CD4-positive, alpha-beta T cell treated with Interleukin-6 for 4 hours (primary cell): ENCODE results near the gene KLHL3.
A peak's percentile ranks its signal among the peaks of the same experiment; 100 is the strongest.
"Not testable (repeated sequence)": the region's sequence is repeated elsewhere in the genome, so short reads cannot be mapped to it uniquely, and the experiment has no call there.

Source experiments
- DNase-seq: peaks from one replicate; pipeline ENCODE4 v3.0.0-alpha.2; 2020; ENCODE audit warnings: mixed read lengths

KLHL3 gene

GRCh38 chr5:137665678-137666460, 70.0 kb downstream of the KLHL3 start:
- peak; percentile 57 for DNase-seq

GRCh38 chr5:137660349-137660817, 75.5 kb downstream of the KLHL3 start:
- DNase-seq = peak; percentile 83

GRCh38 chr5:137659209-137659608, 76.7 kb downstream of the KLHL3 start:
- no peak for DNase-seq

DNA sequence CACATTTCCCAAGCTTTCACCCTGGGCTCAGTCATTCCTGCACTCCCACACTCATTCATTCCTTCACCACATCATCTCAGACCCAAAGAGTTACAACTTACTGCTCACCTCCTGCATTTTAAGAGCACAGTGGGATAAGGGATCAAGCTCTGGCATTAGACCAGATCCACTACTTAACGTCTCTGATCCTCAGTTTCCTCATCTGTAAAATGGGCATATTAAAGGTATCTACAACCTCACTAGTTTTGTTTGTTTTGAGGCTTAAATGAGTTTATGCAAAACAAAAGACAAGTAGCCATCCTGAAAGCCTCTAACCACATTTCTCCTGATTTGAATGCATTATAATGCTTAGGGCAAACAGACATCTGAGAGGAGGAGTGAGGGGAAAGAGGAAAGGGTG, 77.6 kb downstream of the KLHL3 start:
- no peak for DNase-seq

- no peak for DNase-seq
These were observed 78.8 kb downstream of the KLHL3 start for GRCh38 chr5:137657073-137657472.

GRCh38 chr5:137656558-137656957, 79.3 kb downstream of the KLHL3 start:
- no peak for DNase-seq

GRCh38 chr5:137651022-137651421, 84.9 kb downstream of the KLHL3 start:
- no peak for DNase-seq

DNA sequence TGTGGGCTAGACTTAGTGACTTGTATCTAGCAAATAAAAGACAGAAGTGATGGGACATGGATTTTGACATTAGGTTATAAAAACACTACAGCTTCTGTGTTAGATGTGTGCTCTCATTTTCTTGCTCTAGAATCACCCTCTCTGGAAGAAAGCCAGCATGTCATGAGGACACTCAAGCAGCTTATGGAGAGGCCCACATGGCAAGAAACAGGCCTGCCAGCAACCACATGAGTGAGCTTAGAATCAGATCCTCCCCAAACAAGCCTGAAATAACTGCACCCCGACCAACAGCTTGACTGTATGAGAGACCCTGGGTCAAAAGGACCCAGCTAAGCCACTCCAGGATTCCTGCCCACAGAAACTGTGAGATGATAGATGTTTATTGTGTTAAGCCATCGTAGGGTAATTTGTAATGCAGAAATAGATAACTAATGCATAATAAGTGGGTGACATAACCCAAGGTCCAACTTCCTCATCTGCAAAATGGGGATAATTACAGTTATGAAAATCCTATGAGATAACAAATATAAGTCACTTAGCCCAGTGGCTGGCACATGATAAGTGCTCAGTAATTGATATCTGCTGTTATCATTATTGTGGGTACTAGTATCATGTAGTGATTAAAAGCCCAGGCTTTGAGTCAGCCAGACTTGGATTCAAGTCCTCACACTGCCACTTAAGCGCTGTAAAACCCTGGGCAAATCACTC, 86.5 kb downstream of the KLHL3 start:
- DNase-seq = no peak

- no peak for DNase-seq
These were observed 87.5 kb downstream of the KLHL3 start for GRCh38 chr5:137648361-137648760.

DNA sequence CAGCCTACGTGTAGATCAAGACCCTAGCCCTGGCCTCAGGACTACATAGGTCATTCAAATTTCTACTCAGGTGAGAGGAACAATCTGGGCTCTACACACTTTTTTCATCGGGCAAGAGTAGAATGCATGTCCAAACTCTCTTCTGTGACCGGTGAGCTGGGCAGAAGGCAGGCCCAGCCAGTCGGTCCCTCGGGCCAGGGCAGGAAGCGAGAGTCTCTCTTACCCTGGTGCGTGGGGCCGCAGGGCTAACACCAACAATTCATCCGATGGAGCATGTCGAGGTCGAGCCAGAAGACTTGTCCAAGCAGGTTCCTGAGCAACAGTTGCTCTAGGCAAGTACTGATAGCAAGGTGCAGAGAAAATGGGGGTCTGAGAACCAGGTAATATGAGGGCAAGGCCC, 88.5 kb downstream of the KLHL3 start:
- no peak for DNase-seq

GRCh38 chr5:137646761-137647160, 89.1 kb downstream of the KLHL3 start:
- no peak for DNase-seq

GRCh38 chr5:137643081-137643480, 92.8 kb downstream of the KLHL3 start:
- not testable (repeated sequence) for DNase-seq

GRCh38 chr5:137642091-137642490, 93.8 kb downstream of the KLHL3 start:
- no peak for DNase-seq

DNA sequence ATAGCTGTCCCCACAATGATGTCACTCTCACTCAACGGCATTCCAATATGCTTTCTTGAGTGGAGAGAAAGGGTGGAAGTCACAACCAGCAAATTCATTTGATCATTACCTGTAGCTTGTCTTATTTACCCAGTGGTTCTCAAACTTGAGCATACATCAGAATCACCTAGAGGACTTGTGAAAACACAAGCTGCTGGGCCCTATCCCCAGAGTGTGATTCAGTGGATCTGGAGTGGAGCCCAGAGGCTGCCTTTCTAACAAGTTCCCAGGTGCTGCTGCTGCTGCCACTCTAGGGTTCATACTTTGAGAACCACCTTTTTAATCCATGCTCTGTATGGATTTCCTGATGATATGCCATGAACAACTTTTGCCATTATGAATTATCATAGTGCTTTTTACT, 94.7 kb downstream of the KLHL3 start:
- no peak for DNase-seq

GRCh38 chr5:137639645-137640044, 96.2 kb downstream of the KLHL3 start:
- DNase-seq = no peak

DNA sequence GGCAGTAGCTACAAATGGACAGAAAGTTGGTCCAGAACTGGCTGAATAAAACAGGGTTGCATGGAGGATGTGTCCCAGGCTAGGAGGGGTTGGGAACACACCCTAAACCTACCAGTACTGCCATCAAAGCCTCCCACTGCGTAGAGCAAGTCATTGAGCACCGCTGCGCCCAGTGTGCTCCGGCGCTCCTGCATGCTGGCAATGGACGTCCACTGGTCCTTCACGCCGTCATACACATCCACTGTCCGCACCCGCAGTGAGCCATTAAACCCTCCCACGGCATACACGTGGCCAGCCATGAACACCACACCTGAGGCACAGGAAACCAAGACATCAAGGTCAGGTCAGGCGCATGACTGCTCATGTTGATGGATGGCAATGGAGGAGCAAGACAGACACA, 97.0 kb downstream of the KLHL3 start:
- DNase-seq = no peak

DNA sequence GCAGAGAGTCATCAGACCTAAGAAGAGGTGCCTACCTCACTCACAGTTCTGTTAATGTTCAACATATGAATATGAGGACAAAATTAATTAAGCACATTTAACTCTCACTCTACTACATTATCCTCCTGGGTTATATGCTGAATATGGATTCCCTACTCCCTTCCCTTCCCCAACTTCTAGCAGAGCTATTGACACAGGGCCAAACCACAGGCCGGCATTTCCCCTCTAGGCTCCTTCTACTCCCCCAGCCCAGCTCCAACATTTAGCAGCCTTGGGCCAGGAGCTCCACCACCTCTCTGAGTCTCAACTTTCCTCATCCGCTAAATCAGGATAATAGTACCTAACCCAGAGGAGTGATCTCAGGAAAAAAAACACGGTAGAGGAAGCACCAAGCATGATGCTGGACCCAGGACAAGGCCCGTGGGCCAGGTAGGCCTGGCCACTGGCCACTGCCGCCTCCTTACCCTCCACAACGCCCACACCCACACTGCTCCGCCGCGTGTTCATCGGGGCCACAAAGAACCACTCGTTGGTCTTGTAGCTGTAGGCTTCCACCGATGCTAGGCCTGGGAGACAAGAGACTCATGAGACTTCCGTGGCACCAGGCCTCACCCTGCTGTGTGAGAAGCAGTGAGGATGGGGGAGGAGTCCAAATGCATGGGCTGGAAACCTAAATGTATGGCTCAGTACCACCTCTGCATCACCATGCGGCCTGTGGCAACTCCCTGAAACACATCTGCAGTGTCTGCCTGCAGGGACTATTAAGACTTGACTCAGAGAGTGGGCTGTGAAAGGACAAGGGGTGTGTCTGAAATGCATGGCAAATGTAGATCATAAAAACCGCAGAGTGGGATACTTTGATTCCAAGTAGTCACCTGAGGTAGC, 98.8 kb downstream of the KLHL3 start:
- DNase-seq = no peak

DNA sequence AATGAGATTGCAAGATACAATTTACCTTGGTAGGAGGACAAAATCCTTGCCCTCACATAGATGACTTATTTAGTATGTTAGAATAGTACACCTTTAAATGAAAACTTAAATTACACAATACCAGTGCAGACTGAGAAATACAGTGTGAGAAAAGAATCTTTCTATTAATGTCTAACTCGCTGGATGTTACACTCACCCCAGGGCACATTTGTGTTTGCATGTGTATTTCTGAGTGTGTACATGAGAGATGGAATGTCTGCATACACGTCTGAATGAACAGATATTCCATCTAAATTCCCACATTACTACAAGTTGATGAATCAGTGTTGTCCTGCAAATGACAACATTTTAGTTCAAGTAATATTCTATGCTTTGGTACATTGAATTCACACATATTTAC, 99.8 kb downstream of the KLHL3 start:
- DNase-seq = no peak

DNA sequence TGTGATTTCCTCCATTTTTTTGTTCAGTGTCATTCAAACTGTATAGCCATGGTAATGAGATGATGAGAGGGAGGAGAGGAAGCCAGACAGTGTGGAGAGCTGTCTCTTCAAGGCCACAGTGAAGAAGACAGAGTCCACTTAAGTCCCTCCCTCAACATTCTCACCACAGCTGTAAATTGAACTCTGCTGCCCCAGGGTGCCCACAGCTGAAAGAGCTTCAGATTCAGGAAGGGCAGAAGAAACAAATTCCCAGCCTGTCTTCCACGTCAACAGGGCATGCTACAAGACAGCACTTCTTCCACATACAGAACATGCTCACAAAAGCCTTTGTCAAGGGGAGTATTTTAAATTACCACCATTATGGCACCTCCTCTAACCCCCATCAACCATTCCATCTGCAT, 100.4 kb downstream of the KLHL3 start:
- no peak for DNase-seq

DNA sequence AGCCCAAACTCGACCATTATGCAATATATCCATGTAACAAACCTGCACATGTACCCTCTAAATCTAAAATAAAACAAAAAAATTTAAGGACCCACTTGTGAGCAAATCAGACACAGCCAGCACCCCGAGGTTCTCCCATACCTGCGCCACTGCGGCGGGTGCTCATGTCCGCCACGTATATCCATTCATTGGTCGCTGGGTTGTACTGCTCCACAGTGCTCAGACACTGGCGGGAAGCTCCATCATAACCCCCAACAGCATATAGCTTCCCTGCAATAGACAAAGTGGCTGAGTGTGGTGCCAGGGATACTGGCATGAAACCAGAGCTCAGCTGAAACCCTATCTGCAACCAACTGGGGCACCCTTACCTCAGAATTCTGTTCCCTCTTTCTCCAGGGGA, 102.0 kb downstream of the KLHL3 start:
- no peak for DNase-seq

- no peak for DNase-seq
These were observed 103.2 kb downstream of the KLHL3 start for GRCh38 chr5:137632716-137633115.

GRCh38 chr5:137631453-137631852, 104.4 kb downstream of the KLHL3 start:
- no peak for DNase-seq

DNA sequence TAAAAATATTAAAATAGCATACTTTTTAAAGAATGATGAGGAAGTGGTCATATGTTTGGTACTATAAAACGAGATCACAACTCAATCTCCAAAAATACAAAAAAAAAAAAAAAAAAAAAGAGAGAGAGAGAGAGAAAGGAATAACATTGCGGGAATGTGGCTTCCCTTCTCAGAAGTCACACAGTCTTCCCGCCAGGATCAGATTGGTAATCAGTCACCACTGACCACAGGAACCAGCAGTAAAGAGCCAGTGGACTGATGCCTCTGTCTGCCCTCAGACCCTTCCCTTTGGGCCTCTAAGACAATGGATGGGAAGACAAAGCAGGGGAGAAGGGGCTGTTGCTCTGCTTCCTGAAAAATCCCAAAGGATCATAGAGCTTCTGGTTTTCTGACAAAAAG, 104.9 kb downstream of the KLHL3 start:
- DNase-seq = no peak
